ENCODE measurements around the gene FAXDC2. TPM values are rescaled to one million over a fixed set of nuclear protein-coding genes. Genes with fewer than 3 reads are reported as not detected.

The FAXDC2 gene
- polyA plus RNA-seq, 1 donor (not counting 4 experiments of a cell fraction or from before 2014, with no cell fraction given): 4.6 TPM

- no peak for FAIRE-seq
Measured at GRCh38 chr5:154788212-154788611, 62.2 kb downstream of the FAXDC2 start.

GRCh38 chr5:154786414-154786813, 64.0 kb downstream of the FAXDC2 start:
- Histone ChIP-seq H3K4me2 (ENCODE audit: control insufficient read depth, extremely low read depth, insufficient read depth, low read depth, low read length) (no peak overlapping the region), H3K9me3 (ENCODE audit: control insufficient read depth, low read depth, low read length) (no peaks in the 10 kb centered on the region), H3K4me3 (ENCODE audit: control insufficient read depth in 2 of 3, extremely low read depth in 1 of 3, insufficient read depth in 2 of 3, low read depth in 1 of 3, low read length in 3 of 3) (no peak overlapping the region), H3K27ac (ENCODE audit: control insufficient read depth, insufficient read depth, low read length) (no peak overlapping the region), H3K9me1 (ENCODE audit: control insufficient read depth, extremely low read depth, insufficient read depth, low read length) (no peaks in the 10 kb centered on the region), H2AFZ (ENCODE audit: control insufficient read depth, low read length) (no peak overlapping the region), H3K9ac (ENCODE audit: control insufficient read depth, extremely low read depth, insufficient read depth, low read length) (no peak overlapping the region), H3K4me1 (ENCODE audit: control insufficient read depth, extremely low read depth, insufficient read depth, low read length) (no peaks in the 10 kb centered on the region), H3K79me2 (ENCODE audit: control insufficient read depth, insufficient read depth, low read length) (peaks cover 90% of the 10 kb centered on the region), H3K27me3 (ENCODE audit: control insufficient read depth, extremely low read depth, insufficient read depth, low read length) (no peaks in the 10 kb centered on the region), H3K36me3 (ENCODE audit: control insufficient read depth in 2 of 2, extremely low read depth in 1 of 2, insufficient read depth in 2 of 2, low read length in 2 of 2) (peaks cover 7 to 16% of the 10 kb centered on the region in 2 experiments), H4K20me1 (ENCODE audit: control insufficient read depth, extremely low read depth, insufficient read depth, low read length) (peaks cover 40% of the 10 kb centered on the region)
- DNase-seq (ENCODE audit: low read depth, low spot score) (no peak), FAIRE-seq (no peak)
- dilution Hi-C loops (cut with MboI; ENCODE audit: extremely low pct_ligation_motif_present, low sequenced_read_pairs): loop anchor here (10.0 kb wide), 1 partner anchor 142 kb away; no protein-coding TSS in a partner anchor
- TF ChIP-seq EZH2 (IDR thresholded peaks at IDR 0.05; ENCODE audit: low read length) (no peak), CTCF (optimal IDR thresholded peaks at IDR 0.05 in 1 of 3, IDR thresholded peaks at IDR 0.05 in 1 of 3, conservative IDR thresholded peaks at IDR 0.05 in 1 of 3; ENCODE audit: extremely low read depth in 1 of 3, insufficient read depth in 2 of 3, low read length in 3 of 3) (no peak)

More at GRCh38 chr5:154788212-154788611, 62.2 kb downstream of the FAXDC2 start:
- Histone ChIP-seq H2AFZ (ENCODE audit: control insufficient read depth, low read length) (no peak overlapping the region), H3K36me3 (ENCODE audit: control insufficient read depth in 2 of 2, extremely low read depth in 1 of 2, insufficient read depth in 2 of 2, low read length in 2 of 2) (peaks cover 18 to 23% of the 10 kb centered on the region in 2 experiments), H3K9me1 (ENCODE audit: control insufficient read depth, extremely low read depth, insufficient read depth, low read length) (no peaks in the 10 kb centered on the region), H3K4me3 (ENCODE audit: control insufficient read depth in 2 of 3, extremely low read depth in 1 of 3, insufficient read depth in 2 of 3, low read depth in 1 of 3, low read length in 3 of 3) (no peak overlapping the region), H3K79me2 (ENCODE audit: control insufficient read depth, insufficient read depth, low read length) (peaks cover 79% of the 10 kb centered on the region), H3K9me3 (ENCODE audit: control insufficient read depth, low read depth, low read length) (no peaks in the 10 kb centered on the region), H3K4me1 (ENCODE audit: control insufficient read depth, extremely low read depth, insufficient read depth, low read length) (no peaks in the 10 kb centered on the region), H3K9ac (ENCODE audit: control insufficient read depth, extremely low read depth, insufficient read depth, low read length) (no peak overlapping the region), H3K27me3 (ENCODE audit: control insufficient read depth, extremely low read depth, insufficient read depth, low read length) (no peaks in the 10 kb centered on the region), H4K20me1 (ENCODE audit: control insufficient read depth, extremely low read depth, insufficient read depth, low read length) (peaks cover 27% of the 10 kb centered on the region), H3K27ac (ENCODE audit: control insufficient read depth, insufficient read depth, low read length) (no peak overlapping the region), H3K4me2 (ENCODE audit: control insufficient read depth, extremely low read depth, insufficient read depth, low read depth, low read length) (no peak overlapping the region)
- TF ChIP-seq CTCF (optimal IDR thresholded peaks at IDR 0.05 in 1 of 3, IDR thresholded peaks at IDR 0.05 in 1 of 3, conservative IDR thresholded peaks at IDR 0.05 in 1 of 3; ENCODE audit: extremely low read depth in 1 of 3, insufficient read depth in 2 of 3, low read length in 3 of 3) (no peak), EZH2 (IDR thresholded peaks at IDR 0.05; ENCODE audit: low read length) (no peak)
- DNase-seq (ENCODE audit: low read depth, low spot score): no peak
- dilution Hi-C loops (cut with MboI; ENCODE audit: extremely low pct_ligation_motif_present, low sequenced_read_pairs): loop anchor here (10.0 kb wide), 1 partner anchor 143 kb away; no protein-coding TSS in a partner anchor
